Measurements from ENCODE around the gene WNK2.

WNK2 gene

GRCh38 chr9:93295456-93296076, 111.6 kb downstream of the WNK2 start:
- no peak for DNase-seq (ENCODE audit: low read depth)

- no peak for DNase-seq (ENCODE audit: low read depth)
Observed at GRCh38 chr9:93296889-93297480, 113.0 kb downstream of the WNK2 start.

DNA sequence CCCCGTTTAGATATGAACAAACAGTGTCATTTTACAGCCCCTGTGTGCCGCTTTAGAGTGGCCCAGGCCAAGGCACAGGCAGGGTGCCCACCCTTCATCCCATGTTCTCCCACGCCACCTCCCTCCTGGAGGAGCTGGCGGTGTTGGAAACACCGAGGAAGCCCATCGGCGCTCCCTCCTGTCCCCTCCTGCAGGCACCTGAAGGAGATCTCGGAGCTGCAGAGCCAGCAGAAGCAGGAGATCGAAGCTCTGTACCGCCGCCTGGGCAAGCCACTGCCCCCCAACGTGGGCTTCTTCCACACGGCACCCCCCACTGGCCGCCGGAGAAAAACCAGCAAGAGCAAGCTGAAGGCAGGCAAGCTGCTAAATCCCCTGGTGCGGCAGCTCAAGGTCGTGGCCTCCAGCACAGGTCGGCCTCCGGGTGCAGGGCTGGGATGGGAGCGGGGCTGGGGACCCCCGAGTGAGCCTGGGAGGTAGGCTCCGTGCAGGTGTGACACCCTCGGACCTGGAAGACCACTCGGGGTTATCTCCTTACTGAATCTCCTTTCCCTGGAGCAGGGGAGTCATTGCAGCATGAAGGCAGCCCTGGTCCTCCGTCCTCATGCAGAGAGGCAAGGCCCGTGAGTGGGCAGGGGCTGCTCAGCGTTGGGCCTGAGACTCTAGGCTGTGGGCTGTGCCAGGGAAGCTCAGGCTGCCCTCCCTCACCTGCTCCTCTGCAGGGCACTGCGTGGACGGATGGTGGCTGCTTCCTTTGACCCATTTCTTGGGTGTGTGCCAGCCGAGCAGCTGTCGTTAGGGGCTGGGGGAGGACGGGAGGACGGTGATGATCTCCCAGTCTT, 113.9 kb downstream of the WNK2 start:
- no peak for DNase-seq (ENCODE audit: low read depth)

DNA sequence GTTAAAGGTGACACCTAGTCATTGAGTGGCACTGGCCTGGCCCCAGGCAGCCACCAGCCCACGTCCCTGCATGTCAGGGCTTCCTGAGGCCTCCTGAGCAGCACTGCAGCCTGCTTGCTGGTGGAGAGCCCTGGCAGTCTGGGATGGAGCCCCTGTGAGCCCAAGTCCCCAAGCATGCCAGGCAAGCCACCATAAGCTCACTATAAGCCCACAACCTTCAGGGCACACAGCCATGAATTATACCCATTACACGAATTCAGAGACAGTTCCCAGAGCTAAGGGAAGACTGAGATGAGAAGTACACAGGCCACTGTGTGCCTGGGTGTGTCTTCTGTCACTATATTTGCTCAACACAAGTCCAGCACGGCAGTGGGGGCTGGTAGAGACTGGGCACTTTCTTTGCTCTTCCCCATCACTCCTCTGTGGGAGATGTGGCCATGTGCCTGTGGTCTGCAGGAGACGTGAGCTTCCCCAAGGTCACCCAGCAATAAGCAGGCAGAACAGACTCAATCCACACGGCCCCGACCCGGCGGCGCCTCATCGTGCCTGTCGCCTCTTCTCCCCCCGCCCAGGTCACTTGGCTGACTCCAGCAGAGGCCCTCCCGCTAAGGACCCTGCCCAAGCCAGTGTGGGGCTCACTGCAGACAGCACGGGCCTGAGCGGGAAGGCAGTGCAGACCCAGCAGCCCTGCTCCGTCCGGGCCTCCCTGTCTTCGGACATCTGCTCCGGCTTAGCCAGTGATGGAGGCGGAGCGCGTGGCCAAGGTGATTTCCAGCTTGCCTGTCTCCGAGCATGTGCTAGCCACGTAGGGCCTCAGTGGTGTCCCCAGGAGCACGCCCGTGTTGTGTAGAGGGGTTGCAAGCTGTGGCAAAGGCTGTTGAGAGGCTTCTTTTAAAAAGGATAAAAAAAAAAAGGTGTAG, 114.8 kb downstream of the WNK2 start:
- no peak for DNase-seq (ENCODE audit: low read depth)

DNA sequence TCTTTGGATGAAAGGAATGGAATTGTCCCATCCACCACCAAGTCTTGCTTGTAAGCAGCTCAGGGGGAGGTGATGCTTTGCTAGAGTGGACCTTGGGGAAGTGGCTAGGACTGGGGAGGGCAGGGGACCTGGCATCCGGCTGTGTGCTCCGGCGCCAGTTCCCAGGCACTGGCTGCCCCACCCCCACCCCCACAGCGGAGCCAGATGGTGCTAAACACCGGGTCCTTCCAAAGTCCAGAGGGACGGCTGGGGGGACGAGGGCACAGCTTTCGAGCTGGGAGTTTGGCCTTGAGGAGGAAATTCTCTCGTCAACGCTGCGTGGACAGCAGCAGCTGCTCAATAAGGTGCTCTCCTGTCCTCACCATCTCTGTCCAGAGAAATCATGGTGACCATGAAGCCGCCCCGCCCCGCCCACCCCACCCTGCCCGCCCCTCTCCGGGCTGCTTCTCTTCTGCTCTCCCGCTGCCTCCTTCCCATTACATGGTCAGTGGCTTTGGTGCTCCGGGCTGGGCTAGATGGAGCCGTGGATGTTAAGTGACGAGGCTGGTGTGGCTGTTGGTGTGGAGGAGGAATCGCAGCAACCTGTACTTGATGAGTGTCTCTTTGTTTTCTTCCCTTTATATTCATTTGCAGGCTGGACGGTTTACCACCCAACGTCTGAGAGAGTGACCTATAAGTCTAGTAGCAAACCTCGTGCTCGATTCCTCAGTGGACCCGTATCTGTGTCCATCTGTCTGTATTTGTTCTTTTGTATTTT, 115.7 kb downstream of the WNK2 start:
- no peak for DNase-seq (ENCODE audit: low read depth)

DNA sequence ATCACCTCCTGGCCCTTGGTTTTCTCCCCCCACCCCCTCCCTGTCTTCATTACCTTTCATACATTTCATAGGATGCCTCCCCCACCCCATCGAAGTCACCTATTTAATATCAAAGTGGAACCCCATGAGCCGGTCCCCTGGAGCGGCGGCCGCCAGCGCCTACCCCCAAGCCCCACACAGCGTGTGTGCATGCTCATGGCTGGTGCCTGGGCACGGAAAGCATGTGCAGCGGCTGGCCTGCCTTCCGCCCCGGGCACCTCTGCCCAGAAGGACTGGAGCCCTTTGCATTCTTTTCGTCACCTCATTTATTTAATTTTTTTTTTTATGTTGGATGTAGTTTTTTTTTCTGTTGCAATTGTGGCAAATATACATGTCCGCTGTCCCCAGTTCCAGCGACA, 116.2 kb downstream of the WNK2 start:
- no peak for DNase-seq (ENCODE audit: low read depth)

GRCh38 chr9:93300585-93301081, 116.7 kb downstream of the WNK2 start:
- no peak for DNase-seq (ENCODE audit: low read depth)

- no peak for DNase-seq (ENCODE audit: low read depth)
Observed at GRCh38 chr9:93301291-93301811, 117.4 kb downstream of the WNK2 start.

GRCh38 chr9:93301911-93302541, 118.1 kb downstream of the WNK2 start:
- no peak for DNase-seq (ENCODE audit: low read depth)

GRCh38 chr9:93302586-93303257, 118.8 kb downstream of the WNK2 start:
- peak; percentile 12 for DNase-seq (ENCODE audit: low read depth)

DNA sequence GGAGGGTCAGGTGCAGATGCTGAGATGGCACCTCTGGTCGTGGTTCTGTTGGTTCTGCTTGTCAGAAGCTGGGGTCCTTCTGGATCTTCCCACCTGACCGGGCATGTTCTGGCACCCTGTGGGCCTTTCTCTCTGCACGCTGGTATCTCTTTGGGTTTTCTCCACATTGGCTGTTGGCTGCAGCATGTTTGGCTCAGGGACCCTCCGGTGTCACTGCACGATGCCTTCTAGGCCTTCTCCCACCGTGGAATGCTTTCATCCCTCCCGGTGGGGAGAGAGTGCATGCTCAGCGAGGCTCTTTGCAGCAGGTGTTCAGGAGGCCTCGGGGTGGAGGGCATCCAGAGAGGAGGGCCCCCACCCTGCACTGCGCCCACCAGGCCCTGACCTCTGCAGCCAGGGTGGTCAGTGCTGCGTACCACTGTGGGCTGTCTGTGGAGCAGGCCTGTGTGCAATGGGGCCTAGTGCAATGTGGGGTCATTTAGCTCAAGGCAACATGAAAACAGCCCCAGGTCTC, 119.4 kb downstream of the WNK2 start:
- no peak for DNase-seq (ENCODE audit: low read depth)

DNA sequence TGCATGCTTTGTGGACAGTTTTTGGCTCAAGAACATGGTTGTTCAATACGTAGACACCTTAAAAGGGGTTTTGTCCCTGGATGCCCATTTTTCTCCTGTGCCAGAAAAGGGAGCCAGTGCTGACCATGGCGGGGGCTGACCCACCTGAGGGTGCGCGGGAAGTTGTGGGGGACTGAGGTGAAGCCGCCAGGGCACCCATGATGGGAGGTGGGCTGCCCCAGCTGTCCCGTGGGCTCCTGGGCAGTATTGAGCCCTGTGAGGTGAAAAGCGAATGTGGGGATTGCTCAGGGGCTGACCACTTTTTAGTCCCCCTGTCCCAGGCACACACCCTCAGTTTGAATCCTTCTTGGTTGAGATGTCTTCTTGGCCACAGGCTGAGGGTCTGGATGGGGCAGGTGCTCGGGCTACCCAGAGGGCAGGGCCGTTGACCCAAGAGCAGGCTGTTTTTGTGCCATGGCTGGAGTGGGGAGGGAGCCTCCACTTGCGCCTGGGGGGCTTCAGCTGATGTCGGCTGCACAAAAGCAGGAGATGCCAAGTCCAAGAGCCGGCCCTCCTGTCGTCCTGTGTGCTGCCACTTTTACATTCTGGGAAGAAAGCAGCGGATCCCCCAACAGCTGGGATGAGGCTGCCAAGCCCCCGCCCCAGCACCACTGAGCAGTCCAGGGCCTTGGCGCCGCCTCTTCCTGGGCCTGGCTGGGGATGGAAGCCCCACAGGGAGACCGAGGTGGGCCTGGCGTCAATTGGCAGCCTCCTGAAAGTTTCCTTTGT, 120.1 kb downstream of the WNK2 start:
- DNase-seq (ENCODE audit: low read depth) = no peak

GRCh38 chr9:93304574-93305496, 120.9 kb downstream of the WNK2 start:
- DNase-seq (ENCODE audit: low read depth) = peak; percentile 19

DNA sequence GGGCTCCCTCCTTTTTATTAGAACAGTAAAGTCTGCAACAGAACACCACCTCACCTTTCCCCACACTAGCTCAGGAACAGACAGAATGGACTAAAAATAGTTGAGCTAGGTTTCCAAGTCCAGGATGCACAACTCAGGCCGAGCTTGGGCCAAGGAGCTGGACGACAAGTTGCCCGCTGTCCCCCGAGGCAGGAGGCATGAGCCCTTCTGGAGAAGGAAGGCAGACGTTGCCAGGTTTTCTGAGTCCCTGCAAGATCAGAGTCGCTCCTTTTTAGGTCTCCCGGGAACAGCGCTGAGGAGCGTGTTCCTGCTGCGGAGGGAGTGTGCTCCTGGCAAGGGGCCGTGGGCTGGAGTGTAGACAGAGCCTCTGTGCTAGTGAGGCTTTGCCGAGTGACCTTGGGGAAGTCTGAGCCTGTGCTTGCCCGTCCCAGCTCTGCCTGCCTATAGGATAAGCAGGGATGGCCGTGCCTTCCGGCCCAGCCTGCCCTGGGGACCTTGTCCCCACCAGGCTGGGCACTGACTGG, 121.6 kb downstream of the WNK2 start:
- no peak for DNase-seq (ENCODE audit: low read depth)

DNA sequence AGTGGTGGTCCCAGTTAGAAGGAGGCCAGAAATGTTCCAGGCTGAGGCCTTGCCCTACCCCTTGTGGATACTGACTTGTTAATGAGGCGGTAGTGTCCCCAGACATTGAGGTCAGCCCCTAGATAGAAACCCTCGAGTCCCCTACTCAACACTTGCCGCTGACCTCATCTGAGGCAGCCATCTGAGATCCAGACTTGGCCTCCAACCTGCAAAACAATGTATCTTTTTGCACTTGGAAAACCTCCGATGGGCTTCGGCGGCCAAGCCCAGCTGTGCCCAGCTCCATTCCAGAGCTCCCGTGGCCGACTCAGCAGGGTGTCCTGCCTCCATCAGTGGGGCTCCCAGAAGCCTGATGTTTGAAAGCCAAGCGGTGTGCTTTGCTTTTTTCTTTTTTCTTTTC, 122.1 kb downstream of the WNK2 start:
- DNase-seq (ENCODE audit: low read depth) = no peak

- DNase-seq (ENCODE audit: low read depth) = no peak
Observed at GRCh38 chr9:93306579-93307091, 122.7 kb downstream of the WNK2 start.

GRCh38 chr9:93307468-93308157, 123.7 kb downstream of the WNK2 start:
- no peak for DNase-seq (ENCODE audit: low read depth)

Measured in GM04504 (cell line).